GM21528 (cell line): Measurements from ENCODE around the gene GBP4.

Source experiments
- ATAC-seq: cut with Tn5 transposase; IDR thresholded peaks from one replicate; pipeline ENCODE4 v1.9.1; 2021; ENCODE audit warnings: mild to moderate bottlenecking, moderate library complexity; ENCODE audit not compliant: unreplicated experiment, low FRiP score

Gene GBP4

GRCh38 chr1:89172468-89173143 lies 26.1 kb downstream of the GBP4 start:
- no peak for ATAC-seq

GRCh38 chr1:89171067-89171438 lies 27.7 kb downstream of the GBP4 start:
- ATAC-seq, result no peak

- no peak for ATAC-seq
Observed at GRCh38 chr1:89170170-89171066, 28.3 kb downstream of the GBP4 start.

GRCh38 chr1:89169166-89169565 lies 29.6 kb downstream of the GBP4 start:
- ATAC-seq, result no peak

GRCh38 chr1:89167590-89168230 lies 31.0 kb downstream of the GBP4 start:
- no peak for ATAC-seq

- ATAC-seq, result no peak
Observed at GRCh38 chr1:89166705-89167104, 32.0 kb downstream of the GBP4 start.

- no peak for ATAC-seq
Observed at GRCh38 chr1:89165811-89166210, 32.9 kb downstream of the GBP4 start.

- no peak for ATAC-seq
Observed at GRCh38 chr1:89151047-89151446, 47.7 kb downstream of the GBP4 start.

- no peak for ATAC-seq
Observed at GRCh38 chr1:89149976-89150375, 48.8 kb downstream of the GBP4 start.

- no peak for ATAC-seq
Observed at GRCh38 chr1:89149229-89149628, 49.5 kb downstream of the GBP4 start.

GRCh38 chr1:89147678-89148658 lies 50.8 kb downstream of the GBP4 start:
- ATAC-seq, result no peak

GRCh38 chr1:89146721-89147120 lies 52.0 kb downstream of the GBP4 start:
- no peak for ATAC-seq

- no peak for ATAC-seq
Observed at GRCh38 chr1:89143484-89143883, 55.3 kb downstream of the GBP4 start.

- ATAC-seq, result no peak
Observed at GRCh38 chr1:89142160-89142559, 56.6 kb downstream of the GBP4 start.

GRCh38 chr1:89133747-89134146 lies 65.0 kb downstream of the GBP4 start:
- no peak for ATAC-seq
